Bronchial epithelial cell (primary cell): ENCODE results near the gene CD86. TPM values are rescaled to one million over a fixed set of nuclear protein-coding genes. Genes with fewer than 3 reads are reported as not detected.
A peak's percentile ranks its signal among the peaks of the same experiment; 100 is the strongest.

Source experiments
- DNase-seq: peaks from one replicate; pipeline ENCODE4 v3.0.0-alpha.2; 2010; ENCODE audit warnings: low read depth
- FAIRE-seq: peaks from 2 replicates; lab custom pipeline; 2011; peaks lifted over from hg19 to GRCh38; lab: Jason Lieb, UNC
- H3K27me3 ChIP-seq: 2 replicates; pipeline ENCODE4 v1.5.1; 2011; ENCODE audit warnings: low read length; ENCODE audit not compliant: control insufficient read depth, insufficient read depth
- H3K36me3 ChIP-seq: 2 replicates; pipeline ENCODE4 v1.5.1; 2011; ENCODE audit warnings: low read length; ENCODE audit not compliant: control insufficient read depth, insufficient read depth
- H3K4me3 ChIP-seq: 2 replicates; pipeline ENCODE4 v1.5.1; 2011; ENCODE audit warnings: mild to moderate bottlenecking, low read depth, low read length, control low read depth
- CTCF ChIP-seq: IDR thresholded peaks from 2 replicates; pipeline ENCODE4 v1.5.1; 2011; ENCODE audit warnings: mild to moderate bottlenecking, moderate library complexity, low read length, control low read depth, inconsistent platforms; ENCODE audit not compliant: insufficient read depth, severe bottlenecking
- total RNA-seq: library from RNA; depleted of rRNA; stranded (reverse); fragments of >200 nt; gene quantifications from 2 replicates; pipeline ENCODE4 v1.2.1, GENCODE V29; 2014

CD86 gene
- 0.26 TPM in 1 of 2 replicates, not detected in the other for total RNA-seq

- DNase-seq (peak; percentile 5), FAIRE-seq (no peak)
- Histone ChIP-seq H3K27me3 (no peaks in the 10 kb centered on the region), H3K36me3 (no peaks in the 10 kb centered on the region), H3K4me3 (no peak within 1 kb of the TSS)
- no peak for TF ChIP-seq CTCF
Observed at GRCh38 chr3:122055215-122055614, at the start of gene CD86. CD86 (plus strand) TSS chr3:122055362; CDS start chr3:122055490, 128 bp downstream.

- no peak for FAIRE-seq
- DNase-seq = no peak
- Histone ChIP-seq H3K27me3 (no peaks in the 10 kb centered on the region), H3K36me3 (no peaks in the 10 kb centered on the region), H3K4me3 (no peak overlapping the region)
- TF ChIP-seq CTCF = no peak
Observed at GRCh38 chr3:122006267-122006666, 48.9 kb upstream of the CD86 start.

- FAIRE-seq (no peak), DNase-seq (no peak)
- Histone ChIP-seq H3K4me3 (no peak overlapping the region), H3K36me3 (no peaks in the 10 kb centered on the region), H3K27me3 (no peaks in the 10 kb centered on the region)
- no peak for TF ChIP-seq CTCF
Observed at GRCh38 chr3:122008166-122008565, 47.0 kb upstream of the CD86 start.

- DNase-seq = no peak
- H3K36me3 ChIP-seq = no peaks in the 10 kb centered on the region
- TF ChIP-seq CTCF = no peak
- H3K27me3 ChIP-seq = no peaks in the 10 kb centered on the region
- no peak for FAIRE-seq
- H3K4me3 ChIP-seq = no peak overlapping the region
Observed at GRCh38 chr3:122010506-122010905, 44.7 kb upstream of the CD86 start.

- H3K4me3 ChIP-seq = no peak overlapping the region
- no peak for FAIRE-seq
- no peaks in the 10 kb centered on the region for H3K27me3 ChIP-seq
- TF ChIP-seq CTCF = no peak
- no peaks in the 10 kb centered on the region for H3K36me3 ChIP-seq
- no peak for DNase-seq
Observed at GRCh38 chr3:122011396-122011795, 43.8 kb upstream of the CD86 start.

GRCh38 chr3:122012821-122013220 lies 42.3 kb upstream of the CD86 start:
- no peaks in the 10 kb centered on the region for H3K27me3 ChIP-seq
- no peak for TF ChIP-seq CTCF
- H3K36me3 ChIP-seq = no peaks in the 10 kb centered on the region
- no peak overlapping the region for H3K4me3 ChIP-seq
- FAIRE-seq (no peak), DNase-seq (no peak)
